ENCODE data around the gene TNFRSF6B.
A peak's percentile ranks its signal among the peaks of the same experiment; 100 is the strongest.

The TNFRSF6B gene

DNA sequence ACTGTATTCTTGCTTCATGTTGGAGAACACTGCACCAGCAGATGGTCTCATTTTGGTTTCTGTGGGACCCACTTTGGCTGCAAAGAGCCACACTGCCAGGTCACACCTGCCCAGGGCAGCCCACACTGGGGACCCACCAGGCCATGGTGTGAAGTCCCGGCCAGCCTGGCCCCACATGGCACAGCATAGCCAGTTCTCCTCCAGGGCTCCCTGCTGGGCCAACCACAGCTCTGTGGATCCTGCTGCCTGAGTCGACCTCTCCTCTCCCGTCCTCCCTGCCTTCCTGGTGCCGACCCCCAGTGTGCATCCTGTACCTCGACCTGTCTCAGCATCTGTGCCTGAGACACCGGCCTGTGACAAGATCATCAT, 8.3 kb downstream of the TNFRSF6B start:
- DNase-seq (ENCODE audit: extremely low read depth, low read depth) = no peak
- TF ChIP-seq, protein P1, sequence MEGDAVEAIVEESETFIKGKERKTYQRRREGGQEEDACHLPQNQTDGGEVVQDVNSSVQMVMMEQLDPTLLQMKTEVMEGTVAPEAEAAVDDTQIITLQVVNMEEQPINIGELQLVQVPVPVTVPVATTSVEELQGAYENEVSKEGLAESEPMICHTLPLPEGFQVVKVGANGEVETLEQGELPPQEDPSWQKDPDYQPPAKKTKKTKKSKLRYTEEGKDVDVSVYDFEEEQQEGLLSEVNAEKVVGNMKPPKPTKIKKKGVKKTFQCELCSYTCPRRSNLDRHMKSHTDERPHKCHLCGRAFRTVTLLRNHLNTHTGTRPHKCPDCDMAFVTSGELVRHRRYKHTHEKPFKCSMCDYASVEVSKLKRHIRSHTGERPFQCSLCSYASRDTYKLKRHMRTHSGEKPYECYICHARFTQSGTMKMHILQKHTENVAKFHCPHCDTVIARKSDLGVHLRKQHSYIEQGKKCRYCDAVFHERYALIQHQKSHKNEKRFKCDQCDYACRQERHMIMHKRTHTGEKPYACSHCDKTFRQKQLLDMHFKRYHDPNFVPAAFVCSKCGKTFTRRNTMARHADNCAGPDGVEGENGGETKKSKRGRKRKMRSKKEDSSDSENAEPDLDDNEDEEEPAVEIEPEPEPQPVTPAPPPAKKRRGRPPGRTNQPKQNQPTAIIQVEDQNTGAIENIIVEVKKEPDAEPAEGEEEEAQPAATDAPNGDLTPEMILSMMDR (IDR thresholded peaks at IDR 0.05; ENCODE audit: low read depth, low read length) = no peak

DNA sequence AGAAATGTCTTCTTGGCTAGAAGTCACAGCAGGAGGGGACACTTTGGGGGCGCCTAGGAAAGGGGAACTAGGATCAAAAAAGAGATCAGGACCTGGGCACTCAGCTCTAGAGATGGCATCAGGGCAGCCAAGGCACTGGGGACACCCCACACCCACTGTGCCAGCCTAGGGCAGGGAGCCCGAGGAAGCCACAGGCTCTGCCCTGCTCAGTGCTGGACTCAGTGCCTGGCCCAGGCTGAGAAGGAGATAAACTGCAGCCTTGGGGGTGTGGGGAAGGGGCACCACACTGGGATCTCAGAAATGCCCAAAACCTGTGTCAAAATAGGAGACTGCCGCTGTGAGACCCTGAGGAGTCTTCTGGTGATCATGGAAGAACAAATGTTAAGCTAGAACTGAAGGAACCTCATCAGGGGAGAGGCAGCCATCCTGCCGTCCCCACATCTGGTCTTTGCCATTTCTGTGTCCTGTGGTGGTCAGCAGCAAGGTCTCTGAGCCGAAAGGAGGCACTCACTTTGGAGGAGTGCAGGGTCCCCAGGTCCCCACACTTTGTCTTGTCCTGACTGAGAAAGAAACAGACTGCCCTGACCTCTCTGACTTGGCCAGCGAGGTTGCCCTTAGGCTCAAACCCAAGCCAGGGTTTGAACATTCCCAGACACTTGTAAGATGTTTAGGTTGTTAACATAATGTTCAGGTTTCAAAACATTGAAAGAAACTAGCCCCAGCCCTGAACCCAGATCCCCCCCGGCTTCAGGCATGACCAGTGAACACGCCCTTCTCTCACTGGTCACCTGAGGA, 9.0 kb downstream of the TNFRSF6B start:
- no peak for DNase-seq (ENCODE audit: extremely low read depth, low read depth)
- TF ChIP-seq, protein P1 (IDR thresholded peaks at IDR 0.05; ENCODE audit: low read depth, low read length) = no peak

DNA sequence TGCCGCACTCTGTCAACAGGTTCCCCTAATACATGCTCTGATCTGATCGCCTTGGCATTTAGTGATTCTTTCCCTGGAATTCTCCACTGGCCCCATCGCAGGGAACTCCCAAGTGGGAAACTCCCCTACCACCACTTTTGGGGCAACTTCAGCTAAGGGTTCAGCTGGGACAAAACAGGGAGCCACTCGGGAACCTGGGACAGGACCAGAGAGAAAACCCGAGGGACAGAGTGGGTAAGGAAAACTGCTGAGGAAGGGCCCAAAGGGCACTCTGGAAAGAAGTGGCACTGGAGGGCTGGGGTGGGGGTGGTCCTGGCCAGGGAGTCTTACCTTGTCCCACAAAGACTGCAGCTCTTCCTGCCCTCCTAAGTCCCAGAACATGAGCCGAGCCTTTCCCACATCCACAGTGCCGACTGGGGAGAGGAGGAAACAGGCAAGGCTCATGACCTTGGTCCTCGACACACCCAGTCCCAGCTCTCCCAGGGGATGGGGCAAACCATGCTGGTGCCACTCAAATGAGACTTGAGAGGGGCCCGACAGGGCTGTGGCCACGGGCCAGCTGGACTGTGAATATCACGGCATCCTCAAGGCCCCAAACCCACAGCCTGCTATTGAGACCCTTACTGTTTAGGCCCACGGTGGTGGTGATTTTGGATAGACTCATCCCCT, 9.7 kb downstream of the TNFRSF6B start:
- no peak for DNase-seq (ENCODE audit: extremely low read depth, low read depth)
- TF ChIP-seq, protein P1 (IDR thresholded peaks at IDR 0.05; ENCODE audit: low read depth, low read length) = no peak

DNA sequence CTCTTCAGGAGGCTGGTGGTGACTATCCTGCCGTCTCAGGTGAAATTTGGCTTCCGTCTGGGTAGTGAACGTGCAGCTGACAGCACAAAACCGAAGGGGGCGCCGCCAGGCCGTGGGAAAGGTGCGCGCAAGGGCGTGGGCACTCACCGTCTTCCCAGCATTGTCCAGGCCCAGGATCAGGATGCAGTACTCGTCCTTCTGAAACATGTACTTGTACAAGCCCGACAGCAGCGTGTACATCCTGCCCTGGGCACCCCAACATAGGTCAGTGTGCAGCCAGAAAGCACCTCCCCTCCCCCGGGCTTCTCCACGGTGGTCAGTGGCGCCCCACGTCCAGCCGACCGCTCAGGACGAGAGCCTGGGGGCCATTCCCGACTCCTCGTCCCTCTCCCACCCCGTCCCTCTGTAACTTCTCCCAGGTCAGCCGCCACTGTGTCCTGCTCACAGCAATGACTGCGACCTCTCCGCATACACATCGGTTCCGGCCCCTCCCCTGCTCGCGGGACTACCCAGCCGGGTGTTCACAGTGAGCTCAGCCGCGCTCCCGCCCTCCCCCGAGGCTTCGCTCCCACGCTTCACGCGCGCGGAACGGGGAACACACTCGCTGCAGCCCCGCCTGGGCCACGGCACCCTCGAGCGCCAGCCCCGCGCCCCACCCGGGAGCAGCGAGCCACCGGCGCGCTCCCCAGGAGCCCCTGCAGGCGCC, 10.6 kb downstream of the TNFRSF6B start:
- DNase-seq (ENCODE audit: extremely low read depth, low read depth) = no peak
- TF ChIP-seq, protein P1 (IDR thresholded peaks at IDR 0.05; ENCODE audit: low read depth, low read length) = peak; percentile 14

DNA sequence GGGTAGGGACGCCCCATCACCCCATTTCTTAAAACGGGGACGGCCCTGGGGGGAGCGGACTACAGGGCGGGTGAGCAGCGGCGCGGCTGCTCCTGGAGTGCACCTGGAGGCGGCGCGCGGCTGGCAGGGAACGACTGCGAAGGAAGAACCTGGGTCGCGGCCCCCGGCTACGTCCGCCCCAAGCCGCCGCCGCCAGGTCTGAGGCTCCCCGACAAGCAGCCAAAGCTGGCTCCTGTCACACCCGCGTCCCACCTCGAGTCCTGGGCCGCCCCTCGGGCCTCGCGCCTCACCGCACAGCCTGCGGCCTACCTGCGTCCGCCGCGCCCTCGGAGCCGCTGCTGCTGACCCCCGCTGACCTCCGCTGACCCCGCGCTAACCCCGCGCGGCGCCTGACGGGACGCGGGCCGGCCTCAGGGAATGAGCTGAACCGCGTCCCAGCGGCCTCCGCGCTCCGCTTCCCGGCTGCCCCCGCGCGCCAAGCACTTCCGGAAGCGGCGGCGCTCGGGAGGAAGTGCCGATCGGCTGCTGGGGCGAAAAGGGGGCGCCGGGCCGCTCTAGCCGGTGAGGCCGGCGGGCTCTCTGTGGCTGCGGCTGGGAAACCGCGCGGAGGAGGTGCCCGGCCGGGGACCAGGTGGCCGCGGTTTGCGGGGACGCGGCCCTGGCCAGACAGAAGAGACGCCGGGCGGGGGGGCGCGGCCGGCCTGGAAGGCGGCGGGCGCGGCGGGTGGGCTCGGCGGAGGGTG, 11.3 kb downstream of the TNFRSF6B start, which contains the start of the genes ARFRP1 and ZGPAT:
Gene ARFRP1, minus strand, starts transcription at position 419 of the 743 bp plus-strand sequence. CDS start 885 bp downstream, outside the sequence.
Gene ZGPAT, plus strand, starts transcription at position 482 of the 743 bp plus-strand sequence. CDS start 542 bp downstream, outside the sequence.
- peak; percentile 56 for DNase-seq (ENCODE audit: extremely low read depth, low read depth)
- TF ChIP-seq, protein P1 (IDR thresholded peaks at IDR 0.05; ENCODE audit: low read depth, low read length) = no peak

DNA sequence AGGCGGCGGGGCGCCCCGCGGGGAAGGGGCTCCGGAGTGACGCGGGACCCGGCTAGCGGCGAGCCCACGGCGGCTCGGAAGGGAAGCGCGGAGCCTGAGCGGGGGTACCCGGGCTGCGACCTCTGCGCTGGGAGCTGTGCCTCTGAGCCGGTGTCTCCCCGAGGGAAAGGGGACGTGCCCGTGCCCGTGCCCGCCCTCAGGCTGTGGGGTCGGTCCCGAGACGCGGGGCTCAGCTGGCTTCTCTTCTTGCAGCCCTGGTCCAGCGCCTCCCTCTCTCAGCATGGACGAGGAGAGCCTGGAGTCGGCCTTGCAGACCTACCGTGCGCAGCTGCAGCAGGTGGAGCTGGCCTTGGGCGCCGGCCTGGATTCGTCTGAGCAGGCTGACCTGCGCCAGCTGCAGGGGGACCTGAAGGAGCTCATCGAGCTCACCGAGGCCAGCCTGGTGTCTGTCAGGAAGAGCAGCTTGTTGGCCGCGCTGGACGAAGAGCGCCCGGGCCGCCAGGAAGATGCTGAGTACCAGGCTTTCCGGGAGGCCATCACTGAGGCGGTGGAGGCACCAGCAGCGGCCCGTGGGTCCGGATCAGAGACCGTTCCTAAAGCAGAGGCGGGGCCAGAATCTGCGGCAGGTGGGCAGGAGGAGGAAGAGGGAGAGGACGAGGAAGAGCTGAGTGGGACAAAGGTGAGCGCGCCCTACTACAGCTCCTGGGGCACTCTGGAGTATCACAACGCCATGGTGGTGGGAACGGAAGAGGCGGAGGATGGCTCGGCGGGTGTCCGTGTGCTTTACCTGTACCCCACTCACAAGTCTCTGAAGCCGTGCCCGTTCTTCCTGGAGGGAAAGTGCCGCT, 12.1 kb downstream of the TNFRSF6B start:
- TF ChIP-seq, protein P1 (IDR thresholded peaks at IDR 0.05; ENCODE audit: low read depth, low read length) = no peak
- DNase-seq (ENCODE audit: extremely low read depth, low read depth) = no peak
